ENCODE results near the gene PDLIM5. TPM values are rescaled to one million over a fixed set of nuclear protein-coding genes. Genes with fewer than 3 reads are reported as not detected.

PDLIM5 gene
- total and polyA plus RNA-seq, 5 donors from 2014 or later: 36.5 to 64.5 (median 45.3) TPM

DNA sequence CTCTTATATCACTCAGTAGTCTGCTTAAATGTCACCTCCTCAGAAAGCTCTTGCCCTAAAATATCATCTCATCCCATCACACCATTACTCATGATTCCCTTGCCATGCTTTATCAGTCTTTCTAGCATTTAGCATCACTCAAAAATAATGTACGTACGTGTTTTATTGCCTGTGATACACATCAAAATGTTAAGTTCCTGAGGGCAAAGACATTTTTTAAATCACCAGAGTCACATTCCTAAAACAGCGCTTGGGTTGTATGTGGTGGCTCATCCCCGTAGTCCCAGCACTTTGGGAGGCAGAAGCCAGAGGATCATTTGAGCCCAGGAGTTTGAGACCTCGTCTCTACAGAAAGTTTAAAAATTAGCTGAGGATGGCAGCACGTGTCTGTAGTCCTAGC is 21.3 kb upstream of the PDLIM5 start:
- DNase-seq (no peak), ATAC-seq (ENCODE audit: low read depth in 2 of 2) (no peak)
- peaks cover 7 to 13% of the 10 kb centered on the region in 2 experiments for H3K9me3 ChIP-seq (ENCODE audit: control insufficient read depth in 2 of 2, low read length in 2 of 2)
- Mint-ChIP-seq H3K27me3 (peaks cover 26% of the 10 kb centered on the region), H3K4me3 (no peak overlapping the region), H3K4me1 (no peaks in the 10 kb centered on the region), H3K9me3 (peaks cover 0 to 12% (median 6%) of the 10 kb centered on the region in 7 donors), H3K27ac (no peak overlapping the region), H3K36me3 (no peaks in the 10 kb centered on the region)
- peaks cover 7% of the 10 kb centered on the region for H3K27me3 ChIP-seq (ENCODE audit: control insufficient read depth, insufficient read depth, low read length)
- H3K4me1 ChIP-seq (ENCODE audit: control insufficient read depth, insufficient read depth, low read length, poor library complexity, severe bottlenecking): no peaks in the 10 kb centered on the region
- H3K4me3 ChIP-seq (ENCODE audit: low read depth, low read length): no peak overlapping the region
- H3K27ac ChIP-seq (ENCODE audit: insufficient read depth, low read length, poor library complexity, severe bottlenecking): no peak overlapping the region
- H3K36me3 ChIP-seq (ENCODE audit: control insufficient read depth, insufficient read depth, low read length): no peaks in the 10 kb centered on the region

- Histone ChIP-seq H3K4me3 (ENCODE audit: low read depth, low read length) (no peak overlapping the region), H3K27ac (ENCODE audit: insufficient read depth, low read length, poor library complexity, severe bottlenecking) (no peak overlapping the region), H3K4me1 (ENCODE audit: control insufficient read depth, insufficient read depth, low read length, poor library complexity, severe bottlenecking) (no peaks in the 10 kb centered on the region), H3K27me3 (ENCODE audit: control insufficient read depth, insufficient read depth, low read length) (peaks cover 13% of the 10 kb centered on the region), H3K36me3 (ENCODE audit: control insufficient read depth, insufficient read depth, low read length) (no peaks in the 10 kb centered on the region), H3K9me3 (ENCODE audit: control insufficient read depth in 2 of 2, low read length in 2 of 2) (peaks cover 3 to 5% of the 10 kb centered on the region in 2 experiments)
- no peak overlapping the region for H3K27ac Mint-ChIP-seq
- ATAC-seq (ENCODE audit: low read depth in 2 of 2): no peak
- H3K4me1 Mint-ChIP-seq: no peaks in the 10 kb centered on the region
- peaks cover 27% of the 10 kb centered on the region for H3K27me3 Mint-ChIP-seq
- no peaks in the 10 kb centered on the region for H3K36me3 Mint-ChIP-seq
- DNase-seq: no peak
- peaks cover 0 to 9% (median 6%) of the 10 kb centered on the region in 7 donors for H3K9me3 Mint-ChIP-seq
- no peak overlapping the region for H3K4me3 Mint-ChIP-seq
Observed at GRCh38 chr4:94431388-94431787, 20.4 kb upstream of the PDLIM5 start.

- peaks cover 31% of the 10 kb centered on the region for H3K27me3 Mint-ChIP-seq
- no peaks in the 10 kb centered on the region for H3K9me3 ChIP-seq (ENCODE audit: control insufficient read depth in 2 of 2, low read length in 2 of 2)
- no peak for ATAC-seq (ENCODE audit: low read depth in 2 of 2)
- no peaks in the 10 kb centered on the region for H3K36me3 ChIP-seq (ENCODE audit: control insufficient read depth, insufficient read depth, low read length)
- no peak overlapping the region for H3K4me3 Mint-ChIP-seq
- H3K36me3 Mint-ChIP-seq: no peaks in the 10 kb centered on the region
- H3K27ac ChIP-seq (ENCODE audit: insufficient read depth, low read length, poor library complexity, severe bottlenecking): no peak overlapping the region
- no peak overlapping the region for H3K4me3 ChIP-seq (ENCODE audit: low read depth, low read length)
- H3K27me3 ChIP-seq (ENCODE audit: control insufficient read depth, insufficient read depth, low read length): peaks cover 13% of the 10 kb centered on the region
- H3K4me1 Mint-ChIP-seq: no peaks in the 10 kb centered on the region
- H3K9me3 Mint-ChIP-seq: peaks cover 0 to 3% (median 0%) of the 10 kb centered on the region in 7 donors
- H3K27ac Mint-ChIP-seq: no peak overlapping the region
- no peaks in the 10 kb centered on the region for H3K4me1 ChIP-seq (ENCODE audit: control insufficient read depth, insufficient read depth, low read length, poor library complexity, severe bottlenecking)
- no peak for DNase-seq
Observed at GRCh38 chr4:94434505-94434904, 17.2 kb upstream of the PDLIM5 start.

DNA sequence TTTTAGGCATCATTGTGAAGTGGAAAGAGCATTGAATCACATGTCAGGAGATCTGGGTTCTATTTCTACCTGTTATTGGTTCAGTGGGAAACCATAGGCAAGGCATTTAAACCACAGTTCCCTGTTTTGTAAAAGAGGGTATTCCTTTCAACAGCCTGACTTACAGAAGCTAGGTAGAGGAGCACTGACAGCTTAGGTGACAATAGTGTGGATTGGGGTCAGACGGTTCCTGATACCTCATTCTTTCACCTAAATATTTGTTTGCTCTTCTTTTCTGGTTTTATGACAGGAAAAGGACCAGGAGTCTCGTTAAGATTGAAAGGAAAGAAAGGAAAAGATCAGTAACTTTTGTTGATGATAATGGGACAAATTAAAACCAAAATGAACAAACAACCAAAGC is 15.9 kb upstream of the PDLIM5 start:
- Histone ChIP-seq H3K27me3 (ENCODE audit: control insufficient read depth, insufficient read depth, low read length) (peaks cover 13% of the 10 kb centered on the region), H3K9me3 (ENCODE audit: control insufficient read depth in 2 of 2, low read length in 2 of 2) (no peaks in the 10 kb centered on the region), H3K4me3 (ENCODE audit: low read depth, low read length) (no peak overlapping the region), H3K36me3 (ENCODE audit: control insufficient read depth, insufficient read depth, low read length) (no peaks in the 10 kb centered on the region), H3K4me1 (ENCODE audit: control insufficient read depth, insufficient read depth, low read length, poor library complexity, severe bottlenecking) (no peaks in the 10 kb centered on the region), H3K27ac (ENCODE audit: insufficient read depth, low read length, poor library complexity, severe bottlenecking) (no peak overlapping the region)
- H3K27ac Mint-ChIP-seq: no peak overlapping the region
- H3K27me3 Mint-ChIP-seq: peaks cover 22% of the 10 kb centered on the region
- no peaks in the 10 kb centered on the region for H3K36me3 Mint-ChIP-seq
- H3K4me1 Mint-ChIP-seq: no peaks in the 10 kb centered on the region
- DNase-seq (no peak), ATAC-seq (ENCODE audit: low read depth in 2 of 2) (no peak)
- no peak overlapping the region for H3K4me3 Mint-ChIP-seq
- H3K9me3 Mint-ChIP-seq: peaks cover 0 to 2% (median 0%) of the 10 kb centered on the region in 7 donors

GRCh38 chr4:94436512-94436911 is 15.2 kb upstream of the PDLIM5 start:
- no peak for ATAC-seq (ENCODE audit: low read depth in 2 of 2)
- H3K27me3 Mint-ChIP-seq: peaks cover 20% of the 10 kb centered on the region
- no peaks in the 10 kb centered on the region for H3K4me1 Mint-ChIP-seq
- Histone ChIP-seq H3K9me3 (ENCODE audit: control insufficient read depth in 2 of 2, low read length in 2 of 2) (no peaks in the 10 kb centered on the region), H3K4me1 (ENCODE audit: control insufficient read depth, insufficient read depth, low read length, poor library complexity, severe bottlenecking) (no peaks in the 10 kb centered on the region), H3K27me3 (ENCODE audit: control insufficient read depth, insufficient read depth, low read length) (peaks cover 13% of the 10 kb centered on the region), H3K27ac (ENCODE audit: insufficient read depth, low read length, poor library complexity, severe bottlenecking) (no peak overlapping the region), H3K4me3 (ENCODE audit: low read depth, low read length) (no peak overlapping the region), H3K36me3 (ENCODE audit: control insufficient read depth, insufficient read depth, low read length) (no peaks in the 10 kb centered on the region)
- no peak overlapping the region for H3K27ac Mint-ChIP-seq
- no peak overlapping the region for H3K4me3 Mint-ChIP-seq
- H3K36me3 Mint-ChIP-seq: no peaks in the 10 kb centered on the region
- H3K9me3 Mint-ChIP-seq: peaks cover 0 to 2% (median 0%) of the 10 kb centered on the region in 7 donors
- DNase-seq: no peak

DNA sequence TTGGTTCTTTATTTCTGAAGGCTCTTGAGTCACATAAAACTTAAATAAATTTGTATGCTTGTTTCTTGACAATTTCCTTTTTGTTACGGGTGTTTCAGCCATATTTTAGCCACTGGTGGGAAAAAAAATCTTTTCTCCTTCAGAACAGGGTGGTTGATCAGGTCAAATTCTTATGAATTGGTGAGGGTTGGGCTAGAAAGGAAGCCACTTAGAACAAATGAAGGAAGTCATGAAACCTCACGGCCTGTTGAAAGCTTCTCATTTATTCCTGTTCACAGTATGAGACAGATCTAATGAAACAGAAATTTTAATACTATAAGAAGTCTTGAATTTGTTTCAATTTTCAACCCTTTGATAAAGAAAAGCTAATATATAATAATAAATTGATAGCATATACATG is 12.1 kb upstream of the PDLIM5 start:
- Histone ChIP-seq H3K27ac (ENCODE audit: insufficient read depth, low read length, poor library complexity, severe bottlenecking) (no peak overlapping the region), H3K4me3 (ENCODE audit: low read depth, low read length) (no peak overlapping the region), H3K9me3 (ENCODE audit: control insufficient read depth in 2 of 2, low read length in 2 of 2) (no peaks in the 10 kb centered on the region), H3K4me1 (ENCODE audit: control insufficient read depth, insufficient read depth, low read length, poor library complexity, severe bottlenecking) (no peaks in the 10 kb centered on the region), H3K36me3 (ENCODE audit: control insufficient read depth, insufficient read depth, low read length) (no peaks in the 10 kb centered on the region), H3K27me3 (ENCODE audit: control insufficient read depth, insufficient read depth, low read length) (peaks cover 12% of the 10 kb centered on the region)
- Mint-ChIP-seq H3K36me3 (no peaks in the 10 kb centered on the region), H3K27ac (no peak overlapping the region), H3K27me3 (peaks cover 25% of the 10 kb centered on the region), H3K4me1 (no peaks in the 10 kb centered on the region), H3K9me3 (peaks cover 0 to under 1% (median 0%) of the 10 kb centered on the region in 7 donors), H3K4me3 (no peak overlapping the region)
- ATAC-seq (ENCODE audit: low read depth in 2 of 2): no peak
- DNase-seq: no peak

GRCh38 chr4:94441838-94442237 is 9.9 kb upstream of the PDLIM5 start:
- H3K9me3 ChIP-seq (ENCODE audit: control insufficient read depth in 2 of 2, low read length in 2 of 2): no peaks in the 10 kb centered on the region
- no peaks in the 10 kb centered on the region for H3K9me3 Mint-ChIP-seq
- DNase-seq: no peak
- H3K4me3 Mint-ChIP-seq: no peak overlapping the region
- H3K36me3 ChIP-seq (ENCODE audit: control insufficient read depth, insufficient read depth, low read length): no peaks in the 10 kb centered on the region
- no peak overlapping the region for H3K27ac ChIP-seq (ENCODE audit: insufficient read depth, low read length, poor library complexity, severe bottlenecking)
- no peaks in the 10 kb centered on the region for H3K4me1 ChIP-seq (ENCODE audit: control insufficient read depth, insufficient read depth, low read length, poor library complexity, severe bottlenecking)
- peaks cover 17% of the 10 kb centered on the region for H3K27me3 Mint-ChIP-seq
- no peak overlapping the region for H3K4me3 ChIP-seq (ENCODE audit: low read depth, low read length)
- H3K27ac Mint-ChIP-seq: no peak overlapping the region
- peaks cover 2% of the 10 kb centered on the region for H3K27me3 ChIP-seq (ENCODE audit: control insufficient read depth, insufficient read depth, low read length)
- H3K4me1 Mint-ChIP-seq: no peaks in the 10 kb centered on the region
- no peaks in the 10 kb centered on the region for H3K36me3 Mint-ChIP-seq
- no peak for ATAC-seq (ENCODE audit: low read depth in 2 of 2)

DNA sequence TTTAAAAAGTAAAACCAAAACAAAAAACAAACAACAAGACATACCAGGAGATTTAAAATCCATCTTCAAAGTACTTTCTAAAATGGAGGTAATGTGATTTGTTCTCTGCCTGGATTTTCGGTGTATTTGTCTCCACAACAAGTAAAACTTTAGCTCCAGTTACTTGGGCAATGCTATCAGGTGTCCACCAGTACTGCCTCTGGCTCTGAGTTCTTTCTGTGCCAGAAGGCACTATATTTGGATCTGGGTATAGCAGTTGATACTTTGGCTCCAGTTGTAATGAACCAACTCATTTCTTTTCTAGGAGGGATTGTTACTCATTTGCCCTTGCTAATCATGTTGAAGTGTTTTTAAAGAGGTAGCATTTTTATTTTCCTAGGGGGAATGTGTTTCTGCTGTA is 9.5 kb upstream of the PDLIM5 start:
- H3K27ac ChIP-seq (ENCODE audit: insufficient read depth, low read length, poor library complexity, severe bottlenecking): no peak overlapping the region
- DNase-seq (no peak), ATAC-seq (ENCODE audit: low read depth in 2 of 2) (no peak)
- Mint-ChIP-seq H3K4me3 (no peak overlapping the region), H3K36me3 (no peaks in the 10 kb centered on the region), H3K9me3 (no peaks in the 10 kb centered on the region), H3K4me1 (no peaks in the 10 kb centered on the region), H3K27ac (no peak overlapping the region), H3K27me3 (peaks cover 14% of the 10 kb centered on the region)
- no peaks in the 10 kb centered on the region for H3K36me3 ChIP-seq (ENCODE audit: control insufficient read depth, insufficient read depth, low read length)
- no peaks in the 10 kb centered on the region for H3K4me1 ChIP-seq (ENCODE audit: control insufficient read depth, insufficient read depth, low read length, poor library complexity, severe bottlenecking)
- peaks cover 4% of the 10 kb centered on the region for H3K27me3 ChIP-seq (ENCODE audit: control insufficient read depth, insufficient read depth, low read length)
- no peak overlapping the region for H3K4me3 ChIP-seq (ENCODE audit: low read depth, low read length)
- H3K9me3 ChIP-seq (ENCODE audit: control insufficient read depth in 2 of 2, low read length in 2 of 2): no peaks in the 10 kb centered on the region
